Measurements from ENCODE around the gene NCAM1.

Gene NCAM1

DNA sequence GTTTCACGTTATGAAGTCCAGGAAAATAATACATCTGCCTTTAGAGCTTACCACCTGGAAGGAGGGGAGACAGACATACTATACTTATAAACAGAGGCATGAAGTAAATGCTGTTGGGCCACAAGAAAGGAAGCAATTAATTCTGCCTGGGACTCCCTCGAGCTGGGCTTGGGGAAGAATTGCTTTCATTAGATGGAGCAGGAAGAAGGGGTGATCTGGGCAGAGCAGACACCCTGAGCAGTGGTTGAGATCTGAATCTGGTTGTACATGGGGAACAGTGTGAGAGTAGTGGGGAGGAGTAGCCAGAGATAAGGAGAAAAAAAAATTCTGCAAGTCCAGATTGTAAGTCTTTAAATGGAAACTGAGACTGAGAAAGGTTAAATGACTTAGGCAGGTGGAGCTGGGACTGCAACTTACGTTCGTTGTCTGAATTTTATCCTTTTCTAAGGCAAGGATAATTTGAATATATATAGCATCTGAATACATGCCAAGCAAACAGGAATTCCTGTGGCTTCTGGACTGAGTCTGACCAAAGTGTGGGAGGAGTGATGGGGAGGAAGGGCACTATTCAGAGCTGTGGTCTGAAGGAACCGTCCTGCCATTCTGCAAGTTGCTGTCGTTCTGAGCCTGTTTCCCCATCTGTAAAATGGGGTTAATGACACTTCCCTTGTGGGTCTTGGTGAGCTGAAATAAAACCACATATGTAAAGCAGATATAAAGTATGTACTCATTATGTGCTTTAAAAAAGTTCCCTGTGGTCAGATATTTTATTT is 7.9 kb downstream of the NCAM1 start:
- no peak for DNase-seq (ENCODE audit: low spot score)

- DNase-seq (ENCODE audit: low spot score): no peak
These were observed 10.0 kb downstream of the NCAM1 start for GRCh38 chr11:112971195-112971594.

DNA sequence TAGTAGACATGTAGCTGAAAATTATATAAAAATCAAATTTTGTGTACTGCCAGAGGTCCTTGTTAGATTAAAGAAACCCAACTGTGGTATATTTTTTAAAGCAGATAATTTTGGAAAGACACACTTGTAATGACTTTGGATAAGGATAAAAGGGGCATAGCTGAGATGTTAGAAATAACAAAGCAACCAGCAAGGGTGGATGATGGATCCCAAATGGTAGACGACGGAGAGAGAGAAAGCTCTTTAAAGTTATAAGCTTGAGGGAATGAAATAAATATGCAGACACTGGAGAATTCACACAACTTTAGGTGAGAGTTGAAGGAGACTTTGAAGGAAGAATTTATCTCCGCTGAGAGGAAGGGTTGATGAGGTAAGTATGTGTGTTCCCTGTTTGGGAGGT is 10.6 kb downstream of the NCAM1 start:
- DNase-seq (ENCODE audit: low spot score): no peak

GRCh38 chr11:112972399-112973145 is 11.4 kb downstream of the NCAM1 start:
- no peak for DNase-seq (ENCODE audit: low spot score)

DNA sequence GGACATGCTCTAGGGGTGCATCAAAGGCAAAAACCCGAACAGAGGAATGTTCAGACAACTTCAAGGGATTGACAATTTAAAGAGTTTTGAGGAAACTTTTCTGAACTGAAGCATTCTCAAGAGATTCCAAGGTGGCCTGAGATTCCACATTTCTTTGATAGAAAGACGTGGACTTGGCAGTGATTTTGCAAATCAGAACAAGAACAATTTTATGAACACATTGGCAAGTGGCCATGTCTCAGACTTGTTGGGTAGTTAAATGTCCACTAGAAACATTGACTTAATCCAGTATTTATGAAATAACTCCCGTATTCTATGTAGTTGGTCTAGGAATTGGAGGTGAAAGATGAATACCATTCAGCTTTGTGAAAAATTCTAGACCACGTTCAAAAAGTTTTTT is 13.8 kb downstream of the NCAM1 start:
- DNase-seq (ENCODE audit: low spot score): no peak

GRCh38 chr11:112975493-112975892 is 14.3 kb downstream of the NCAM1 start:
- DNase-seq (ENCODE audit: low spot score): no peak

- peak; percentile 44 for DNase-seq (ENCODE audit: low spot score)
These were observed 16.5 kb downstream of the NCAM1 start for GRCh38 chr11:112977755-112978154.

DNA sequence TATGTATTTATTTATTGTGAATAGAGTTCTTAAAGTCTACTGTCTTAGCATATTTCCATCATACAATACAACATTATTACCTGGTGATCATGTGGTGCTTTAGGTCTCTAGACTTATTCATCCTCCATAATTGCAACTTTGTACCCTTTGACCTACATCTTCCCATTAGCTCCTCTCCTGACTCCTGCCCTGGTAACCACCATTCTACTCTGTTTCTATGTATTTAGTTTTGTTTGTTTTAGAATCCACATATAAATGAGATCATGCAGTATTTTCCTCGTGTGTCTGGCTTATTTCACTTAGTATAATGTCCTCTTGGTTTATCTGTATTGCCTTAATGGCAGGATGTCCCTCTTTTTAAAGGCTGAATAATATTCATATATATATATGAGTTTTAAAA is 22.7 kb downstream of the NCAM1 start:
- DNase-seq (ENCODE audit: low spot score): no peak

GRCh38 chr11:112989198-112989597 is 28.0 kb downstream of the NCAM1 start:
- no peak for DNase-seq (ENCODE audit: low spot score)

DNA sequence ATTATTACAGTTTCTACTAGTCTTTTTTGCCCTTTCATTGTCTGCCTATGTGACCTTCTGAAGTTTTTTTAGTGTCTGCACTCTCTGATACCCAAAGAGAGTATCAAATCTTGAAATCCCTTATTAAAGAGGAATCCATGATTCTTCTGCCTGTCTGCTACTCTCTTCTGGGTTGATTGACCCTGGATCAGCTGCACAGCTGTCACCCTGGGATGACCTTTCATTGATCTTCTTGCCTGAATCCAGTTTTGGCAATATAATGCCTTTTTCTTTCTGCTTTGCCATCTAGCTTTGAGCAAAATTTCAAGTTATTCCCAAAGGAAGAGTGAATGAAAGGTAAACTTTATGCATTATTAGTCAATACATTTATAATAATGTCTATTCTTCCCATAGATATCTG is 32.6 kb downstream of the NCAM1 start:
- DNase-seq (ENCODE audit: low spot score): no peak

- DNase-seq (ENCODE audit: low spot score): no peak
These were observed 34.3 kb downstream of the NCAM1 start for GRCh38 chr11:112995423-112996090.

DNA sequence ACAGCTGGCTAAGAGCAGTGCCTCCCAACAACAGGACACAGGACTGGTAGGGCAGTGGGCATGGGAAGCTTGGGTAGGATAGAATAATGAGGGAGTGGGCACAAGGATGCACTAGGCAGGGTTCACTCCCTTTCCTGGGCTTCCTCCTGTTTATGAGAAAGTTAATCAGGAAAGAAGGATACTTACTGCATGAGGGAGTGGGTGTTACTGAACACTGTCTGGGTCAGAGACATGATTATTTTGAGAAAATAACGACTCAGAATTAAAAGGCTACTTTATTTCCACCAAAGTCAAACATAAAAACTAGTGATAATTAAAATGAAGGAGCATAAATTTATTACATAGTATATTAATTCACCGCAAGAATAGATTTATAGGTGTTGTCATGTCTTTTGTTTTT is 35.8 kb downstream of the NCAM1 start:
- no peak for DNase-seq (ENCODE audit: low spot score)

DNA sequence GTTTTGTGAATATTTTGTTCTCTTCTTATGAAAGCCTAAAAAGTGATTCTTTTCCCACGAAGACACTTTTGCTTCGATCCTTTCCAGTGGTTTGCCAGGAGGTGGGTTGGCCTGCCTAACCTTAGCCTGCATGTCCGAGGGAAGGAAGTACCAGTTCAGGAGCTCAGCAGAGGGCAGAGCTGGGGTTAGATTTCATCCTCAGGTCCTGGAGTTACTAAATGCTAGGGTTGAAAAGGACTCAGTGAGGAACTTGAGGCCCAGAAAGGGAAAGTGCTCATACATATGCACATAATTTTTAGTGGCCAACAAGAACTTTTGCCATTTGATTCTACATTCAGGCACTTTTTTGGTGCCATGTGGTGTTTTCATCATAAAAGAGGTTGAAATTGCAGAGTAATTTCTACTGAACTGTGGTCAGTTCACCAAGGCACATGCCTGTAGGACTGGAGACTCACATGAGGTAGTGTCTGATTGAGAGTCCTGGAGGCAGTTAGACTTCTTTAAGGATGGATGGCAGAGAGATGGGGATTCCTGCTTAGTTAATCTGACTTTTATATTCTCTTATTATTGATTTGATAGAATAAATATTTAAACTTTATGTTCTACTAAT is 36.7 kb downstream of the NCAM1 start:
- DNase-seq (ENCODE audit: low spot score): no peak

- no peak for DNase-seq (ENCODE audit: low spot score)
These were observed 38.3 kb downstream of the NCAM1 start for GRCh38 chr11:112999520-112999919.

- DNase-seq (ENCODE audit: low spot score): peak; percentile 70
These were observed 40.5 kb downstream of the NCAM1 start for GRCh38 chr11:113001709-113002108.

GRCh38 chr11:113006896-113007445 is 45.8 kb downstream of the NCAM1 start:
- no peak for DNase-seq (ENCODE audit: low spot score)

GRCh38 chr11:113014262-113015097 is 53.3 kb downstream of the NCAM1 start:
- peak; percentile 88 for DNase-seq (ENCODE audit: low spot score)

GRCh38 chr11:113015098-113015455 is 53.9 kb downstream of the NCAM1 start:
- DNase-seq (ENCODE audit: low spot score): no peak

- no peak for DNase-seq (ENCODE audit: low spot score)
These were observed 55.7 kb downstream of the NCAM1 start for GRCh38 chr11:113016905-113017304.

- DNase-seq (ENCODE audit: low spot score): no peak
These were observed 57.7 kb downstream of the NCAM1 start for GRCh38 chr11:113018913-113019312.

GRCh38 chr11:113019711-113020110 is 58.5 kb downstream of the NCAM1 start:
- no peak for DNase-seq (ENCODE audit: low spot score)

Measured in cerebellar cortex (tissue), 1 donor.